HG03460 (cell line): Measurements from ENCODE around the gene TREML2.
"Not testable (repeated sequence)": the region's sequence is repeated elsewhere in the genome, so short reads cannot be mapped to it uniquely, and the experiment has no call there.

Experiments
- ATAC-seq: cut with Tn5 transposase; IDR thresholded peaks from one replicate; pipeline ENCODE4 v1.9.1; 2021; ENCODE audit not compliant: unreplicated experiment

The TREML2 gene, protein sequence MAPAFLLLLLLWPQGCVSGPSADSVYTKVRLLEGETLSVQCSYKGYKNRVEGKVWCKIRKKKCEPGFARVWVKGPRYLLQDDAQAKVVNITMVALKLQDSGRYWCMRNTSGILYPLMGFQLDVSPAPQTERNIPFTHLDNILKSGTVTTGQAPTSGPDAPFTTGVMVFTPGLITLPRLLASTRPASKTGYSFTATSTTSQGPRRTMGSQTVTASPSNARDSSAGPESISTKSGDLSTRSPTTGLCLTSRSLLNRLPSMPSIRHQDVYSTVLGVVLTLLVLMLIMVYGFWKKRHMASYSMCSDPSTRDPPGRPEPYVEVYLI

DNA sequence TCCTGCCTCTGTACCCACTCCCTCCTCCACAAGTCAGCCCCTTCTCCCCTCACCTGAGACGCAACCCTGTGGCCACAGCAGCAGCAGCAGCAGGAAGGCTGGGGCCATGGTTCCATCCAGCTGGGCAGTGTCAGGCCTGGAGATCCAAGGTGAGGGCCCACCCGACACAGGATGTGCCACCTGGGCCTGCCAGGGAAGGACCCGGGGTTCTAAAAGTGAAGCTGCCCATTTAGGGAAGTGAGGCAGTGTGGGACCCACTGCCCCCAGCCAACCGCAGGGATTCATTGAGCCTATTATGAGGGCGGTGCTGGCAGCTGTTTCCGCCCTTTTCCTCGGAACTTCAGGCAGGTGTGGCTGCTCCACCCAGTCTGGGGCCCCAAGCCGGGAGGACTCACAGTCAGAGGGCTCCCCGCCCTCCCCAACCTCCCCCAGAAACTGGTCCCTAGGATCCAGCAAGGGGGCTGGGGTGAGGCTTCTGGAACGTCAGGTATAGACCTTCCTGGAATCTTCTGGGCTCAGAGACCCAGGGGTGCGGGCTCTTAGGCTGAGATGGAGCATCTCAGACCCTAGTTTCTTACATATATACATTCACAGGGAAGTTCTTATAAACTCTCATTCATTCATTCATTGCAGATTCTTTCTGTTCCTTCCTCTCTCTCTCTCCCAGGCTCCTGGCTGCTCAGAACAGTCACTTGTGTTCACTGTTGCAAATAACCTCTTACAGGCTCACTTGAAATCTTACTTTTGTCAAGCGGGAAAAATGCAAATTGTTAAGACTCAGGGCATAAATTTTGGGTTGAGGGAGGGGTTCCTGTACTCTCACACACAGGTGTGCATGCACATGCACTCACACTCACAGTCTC is at the start of gene TREML2:
Gene TREML2 (minus strand): TSS at position 249 of the 863 bp plus-strand sequence. CDS start 141 bp downstream, at position 108.
- peak; percentile 40 for ATAC-seq

- ATAC-seq: no peak
Measured at GRCh38 chr6:41247882-41248705, 47.1 kb upstream of the TREML2 start.

- no peak for ATAC-seq
Measured at GRCh38 chr6:41247288-41247865, 46.4 kb upstream of the TREML2 start.

GRCh38 chr6:41246529-41246928 is 45.6 kb upstream of the TREML2 start:
- ATAC-seq: not testable (repeated sequence)

GRCh38 chr6:41239467-41240159 is 38.7 kb upstream of the TREML2 start:
- ATAC-seq: no peak

- ATAC-seq: no peak
Measured at GRCh38 chr6:41237128-41237527, 36.2 kb upstream of the TREML2 start.

DNA sequence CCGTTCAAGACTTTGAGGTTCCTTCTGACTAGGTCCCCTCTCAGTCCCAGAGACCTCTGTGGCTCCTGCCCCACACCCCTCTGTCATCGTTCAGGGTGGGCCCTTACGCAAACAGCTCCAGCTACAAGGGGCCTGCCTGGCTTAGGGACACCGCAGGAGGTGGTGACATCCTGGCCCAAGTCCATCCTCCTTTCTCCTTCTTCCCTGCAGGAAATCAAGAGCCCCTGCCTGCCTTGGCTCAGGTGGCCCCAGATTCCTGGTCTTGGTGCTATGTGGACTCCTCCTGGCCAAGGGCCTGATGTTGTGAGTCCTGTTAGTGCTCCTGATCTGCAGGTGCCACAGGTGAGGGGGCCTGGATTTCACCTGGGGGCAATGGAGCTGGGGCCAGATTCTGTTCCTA is 35.3 kb upstream of the TREML2 start:
- ATAC-seq: no peak

GRCh38 chr6:41232667-41233066 is 31.7 kb upstream of the TREML2 start:
- no peak for ATAC-seq

DNA sequence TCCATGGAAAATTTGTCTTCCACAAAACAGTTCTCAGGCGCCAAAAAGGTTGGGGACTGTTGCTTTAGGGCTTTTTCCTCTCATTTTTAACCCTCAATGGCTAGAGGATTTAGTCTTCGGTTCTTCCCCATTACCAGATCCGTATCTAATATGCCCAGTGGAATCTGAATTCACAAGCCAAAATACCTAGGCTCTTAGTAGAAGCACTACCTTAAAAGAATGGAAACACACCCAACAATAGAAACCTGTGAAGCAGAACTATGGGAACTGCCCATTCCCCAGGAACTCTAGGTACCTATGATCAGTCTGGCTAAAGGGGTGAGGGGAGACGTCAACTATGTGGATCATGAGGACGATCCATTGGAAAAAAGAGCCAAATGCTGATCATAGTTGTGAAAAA is 30.3 kb upstream of the TREML2 start:
- no peak for ATAC-seq

GRCh38 chr6:41229721-41230120 is 28.8 kb upstream of the TREML2 start:
- ATAC-seq: no peak

GRCh38 chr6:41228616-41229015 is 27.7 kb upstream of the TREML2 start:
- ATAC-seq: no peak

GRCh38 chr6:41228096-41228495 is 27.1 kb upstream of the TREML2 start, which contains the start of gene TREML4:
Gene TREML4 (plus strand): TSS chr6:41228349. CDS start chr6:41228428, 79 bp downstream.
- ATAC-seq: no peak

GRCh38 chr6:41226752-41227151 is 25.8 kb upstream of the TREML2 start:
- no peak for ATAC-seq

GRCh38 chr6:41224800-41225199 is 23.9 kb upstream of the TREML2 start:
- no peak for ATAC-seq

DNA sequence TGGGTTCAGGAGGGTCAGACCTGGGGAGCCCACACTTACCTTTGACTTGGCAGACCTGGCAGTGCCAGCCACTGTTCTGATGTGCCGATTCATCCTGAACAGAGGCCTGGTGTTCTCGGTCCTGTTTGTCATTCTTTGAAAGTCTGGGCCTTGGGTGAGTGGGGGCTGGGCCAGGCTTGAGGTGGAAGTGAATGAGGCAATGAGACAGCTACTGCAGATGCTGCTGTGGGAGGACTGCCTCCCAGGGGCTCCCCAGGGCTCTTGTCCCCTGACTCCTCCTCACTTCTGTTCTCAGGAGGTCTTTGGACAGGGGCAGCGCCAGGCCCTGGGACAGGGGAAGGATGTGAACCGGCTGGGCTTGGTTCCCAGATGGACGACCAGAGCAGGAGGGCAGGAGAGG is 21.6 kb upstream of the TREML2 start:
- ATAC-seq: no peak

DNA sequence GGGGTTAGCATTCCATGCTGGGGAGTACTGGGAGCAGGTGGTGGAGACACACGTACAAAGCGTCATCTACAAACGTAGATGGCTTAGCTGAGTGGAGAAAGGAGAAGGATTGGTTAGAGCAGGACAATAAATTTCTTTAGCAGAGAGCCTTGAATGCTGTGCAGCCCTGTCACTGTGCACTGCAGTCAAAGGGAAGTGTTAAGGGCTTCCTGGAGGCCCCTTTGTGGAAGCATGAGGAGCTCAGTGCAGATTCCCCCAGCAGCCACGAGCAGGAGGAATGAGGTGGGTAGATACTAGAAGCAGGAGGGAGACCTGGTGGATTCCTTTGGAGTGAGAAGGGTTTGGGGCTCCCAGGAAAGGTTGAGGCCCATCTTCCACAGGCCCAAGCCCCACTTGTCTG is 21.1 kb upstream of the TREML2 start:
- no peak for ATAC-seq

DNA sequence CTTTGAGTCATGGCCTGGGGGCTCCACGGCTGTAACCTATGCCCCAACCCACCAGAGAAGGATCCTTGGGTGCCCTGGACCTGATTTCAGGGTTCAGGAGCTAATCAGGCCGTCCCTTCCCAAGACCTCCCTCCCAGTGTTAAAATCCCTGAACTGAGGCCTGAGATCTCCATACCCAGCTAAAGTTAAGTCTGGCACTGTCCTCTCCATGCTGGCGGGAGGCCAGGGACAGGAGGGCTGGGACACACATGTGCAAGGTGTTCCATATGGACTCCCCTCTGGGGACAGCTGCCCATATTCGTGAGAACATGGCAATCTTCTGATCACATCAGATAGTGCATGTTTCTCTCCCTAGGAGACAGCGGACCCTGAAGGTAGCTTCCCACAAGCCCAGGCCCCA is 15.7 kb upstream of the TREML2 start:
- ATAC-seq: no peak

- ATAC-seq: no peak
Measured at GRCh38 chr6:41215777-41216176, 14.8 kb upstream of the TREML2 start.

DNA sequence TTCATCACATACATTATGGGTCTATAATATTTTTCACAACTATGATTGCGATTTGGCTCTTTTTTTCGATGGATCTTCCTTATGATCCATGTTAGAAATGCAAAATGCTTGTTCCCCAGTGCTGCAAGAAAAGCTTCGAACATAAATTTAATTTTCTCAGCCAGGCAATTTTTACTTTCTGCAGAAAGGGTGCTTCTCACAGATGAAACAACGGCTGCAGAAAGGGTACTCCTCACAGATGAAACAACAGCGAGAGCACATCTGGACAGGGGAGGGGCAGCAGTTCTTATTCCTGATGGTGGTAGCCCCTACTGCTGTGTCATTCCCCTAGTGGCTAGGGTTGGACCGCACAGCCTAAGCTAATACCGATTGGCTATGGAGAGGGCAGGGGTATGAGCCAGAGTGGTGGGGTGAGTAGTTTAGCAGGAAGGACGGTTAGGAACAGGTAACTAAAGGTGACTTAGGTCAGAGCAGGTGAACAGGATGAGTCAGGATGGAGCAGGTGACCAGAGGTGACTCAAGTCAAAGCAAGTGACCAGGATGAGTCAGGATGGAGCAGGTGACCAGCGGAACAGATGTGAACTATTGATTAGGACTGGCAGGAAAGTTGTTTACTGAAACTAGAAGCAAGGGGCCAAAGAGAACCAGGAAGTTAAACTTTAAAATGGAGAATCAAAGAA is 13.8 kb upstream of the TREML2 start:
- no peak for ATAC-seq
